ENCODE measurements around the gene NUP210.

The NUP210 gene

DNA sequence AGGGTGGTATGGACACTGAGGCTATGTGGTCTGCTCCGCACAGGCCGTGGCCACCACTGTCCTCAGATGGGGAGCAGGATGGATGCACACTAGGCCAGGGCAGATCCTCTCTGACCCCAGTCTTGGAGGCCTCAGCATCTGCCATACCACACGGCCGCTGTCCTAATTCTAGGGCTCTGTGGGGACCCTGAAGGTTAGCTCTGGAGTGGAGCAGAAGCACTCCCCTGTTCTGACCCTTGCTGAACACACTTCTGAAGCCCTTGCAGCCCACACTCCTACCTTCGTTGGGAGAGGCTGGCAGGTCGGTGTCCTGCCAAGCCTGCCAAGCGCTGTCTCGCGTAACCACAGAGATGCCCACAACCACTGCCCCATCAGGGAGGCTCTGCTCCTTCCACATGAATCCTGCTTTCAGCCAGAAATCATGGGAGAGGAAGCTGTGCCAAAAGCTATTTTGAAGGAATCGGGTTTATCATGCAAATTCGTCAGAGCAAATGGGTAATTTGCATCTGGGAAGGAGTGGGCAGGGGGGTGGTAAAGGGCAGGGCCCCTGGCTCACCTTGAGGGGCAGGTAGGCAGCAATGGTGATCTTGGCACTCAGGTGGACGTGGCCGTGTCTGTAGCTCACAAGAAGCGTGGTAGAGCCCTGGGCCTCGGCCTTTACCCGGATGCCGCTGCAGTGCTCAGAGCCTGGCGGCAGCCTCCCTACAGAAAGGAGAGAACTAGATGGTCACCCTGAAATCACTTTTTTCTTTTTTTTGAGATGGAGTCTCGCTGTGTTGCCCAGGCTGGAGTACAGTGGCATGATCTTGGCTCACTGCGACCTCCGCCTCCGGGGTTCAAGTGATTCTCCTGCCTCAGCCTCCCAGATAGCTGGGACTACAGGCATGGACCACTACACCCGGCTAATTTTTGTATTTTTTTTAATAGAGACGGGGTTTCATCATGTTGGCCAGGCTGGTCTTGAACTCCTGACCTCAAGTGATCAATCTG is 54.4 kb downstream of the NUP210 start:
- ATAC-seq = no peak
- DNase-seq = no peak
- no peak overlapping the region for H3K27ac Mint-ChIP-seq
- H3K4me1 Mint-ChIP-seq = peaks cover 2% of the 10 kb centered on the region
- peaks cover 52% of the 10 kb centered on the region for H3K36me3 Mint-ChIP-seq (ENCODE audit: low read depth)
- H3K4me3 Mint-ChIP-seq = no peak overlapping the region
- no peaks in the 10 kb centered on the region for H3K27me3 Mint-ChIP-seq
- no peaks in the 10 kb centered on the region for H3K9me3 Mint-ChIP-seq

DNA sequence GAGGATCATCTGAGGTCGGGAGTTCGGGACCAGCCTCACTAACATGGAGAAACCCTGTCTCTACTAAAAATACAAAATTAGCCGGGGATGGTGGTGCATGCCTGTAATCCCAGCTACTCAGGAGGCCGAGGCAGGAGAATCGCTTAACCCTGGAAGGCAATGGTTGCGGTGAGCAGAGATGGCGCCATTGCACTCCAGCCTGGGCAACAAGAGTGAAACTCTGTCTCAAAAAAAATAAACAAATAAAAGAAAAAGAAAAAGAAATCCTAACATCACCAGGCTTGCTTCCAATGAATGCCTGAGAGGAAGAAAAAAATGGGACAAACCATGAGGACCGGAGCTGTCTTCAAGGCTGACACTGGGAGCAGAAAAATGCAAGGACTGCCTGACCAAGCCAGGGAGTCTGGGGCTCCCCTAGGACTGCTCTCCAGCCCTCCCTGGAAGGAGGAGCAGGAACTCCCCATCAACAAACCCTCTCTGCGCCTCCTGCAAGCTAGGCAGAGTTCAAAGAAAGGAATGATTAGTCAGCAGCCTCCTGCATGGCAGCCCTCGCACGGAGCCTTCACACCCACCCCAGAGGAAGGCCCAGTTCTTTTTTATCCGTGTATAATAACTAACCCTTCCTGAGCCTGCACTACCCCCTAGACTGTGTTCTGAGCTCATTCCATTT is 55.4 kb downstream of the NUP210 start:
- Mint-ChIP-seq H3K4me3 (no peak overlapping the region), H3K27me3 (no peaks in the 10 kb centered on the region), H3K4me1 (peaks cover 2% of the 10 kb centered on the region), H3K27ac (no peak overlapping the region), H3K36me3 (ENCODE audit: low read depth) (peaks cover 48% of the 10 kb centered on the region), H3K9me3 (no peaks in the 10 kb centered on the region)
- no peak for ATAC-seq
- no peak for DNase-seq

DNA sequence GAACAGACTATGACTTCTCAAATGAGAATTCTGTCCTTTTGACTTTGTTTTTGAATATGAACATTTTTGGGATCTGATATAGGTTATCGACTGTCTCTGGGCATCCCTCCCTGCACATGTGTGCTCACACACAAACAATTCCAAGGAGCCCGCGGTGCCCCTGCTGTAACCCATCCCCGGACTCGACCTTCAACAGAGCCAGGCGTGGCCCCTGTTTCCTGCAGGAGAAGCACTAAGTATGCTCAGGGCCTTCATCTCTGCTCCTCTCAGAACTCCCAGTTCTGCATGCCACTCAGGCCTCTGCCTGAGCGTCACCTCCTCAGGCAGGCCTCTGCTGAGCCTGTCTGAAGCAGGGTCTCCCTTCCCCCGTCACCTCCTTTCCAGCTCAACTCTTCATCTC is 57.6 kb downstream of the NUP210 start:
- no peaks in the 10 kb centered on the region for H3K27me3 Mint-ChIP-seq
- DNase-seq (no peak), ATAC-seq (no peak)
- peaks cover 2% of the 10 kb centered on the region for H3K4me1 Mint-ChIP-seq
- peaks cover 49% of the 10 kb centered on the region for H3K36me3 Mint-ChIP-seq (ENCODE audit: low read depth)
- no peak overlapping the region for H3K4me3 Mint-ChIP-seq
- peak overlapping the region; percentile 20 for H3K27ac Mint-ChIP-seq
- no peaks in the 10 kb centered on the region for H3K9me3 Mint-ChIP-seq

DNA sequence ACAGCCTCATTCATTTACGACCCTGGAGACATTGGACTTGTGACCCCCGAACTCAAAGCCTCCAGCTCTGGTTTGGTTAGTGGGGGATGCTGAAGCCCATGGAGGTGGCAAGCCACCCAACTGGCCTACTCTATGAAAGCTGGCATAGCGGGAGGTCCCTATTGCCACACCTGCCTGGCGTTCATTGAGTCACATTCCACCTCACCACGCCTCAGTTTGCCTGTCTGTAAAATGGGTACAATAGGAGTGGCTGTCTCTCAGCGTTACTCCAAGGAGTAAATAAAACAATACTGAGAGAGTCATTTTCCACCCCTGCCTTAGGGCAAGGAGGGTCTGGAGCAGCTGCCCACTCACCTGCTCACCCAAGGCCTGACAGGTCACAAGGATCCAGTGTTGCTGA is 60.2 kb downstream of the NUP210 start:
- ATAC-seq (no peak), DNase-seq (no peak)
- no peak overlapping the region for H3K4me3 Mint-ChIP-seq
- H3K4me1 Mint-ChIP-seq = peaks cover 2% of the 10 kb centered on the region
- H3K27ac Mint-ChIP-seq = no peak overlapping the region
- H3K36me3 Mint-ChIP-seq (ENCODE audit: low read depth) = peaks cover 57% of the 10 kb centered on the region
- H3K27me3 Mint-ChIP-seq = no peaks in the 10 kb centered on the region
- no peaks in the 10 kb centered on the region for H3K9me3 Mint-ChIP-seq

DNA sequence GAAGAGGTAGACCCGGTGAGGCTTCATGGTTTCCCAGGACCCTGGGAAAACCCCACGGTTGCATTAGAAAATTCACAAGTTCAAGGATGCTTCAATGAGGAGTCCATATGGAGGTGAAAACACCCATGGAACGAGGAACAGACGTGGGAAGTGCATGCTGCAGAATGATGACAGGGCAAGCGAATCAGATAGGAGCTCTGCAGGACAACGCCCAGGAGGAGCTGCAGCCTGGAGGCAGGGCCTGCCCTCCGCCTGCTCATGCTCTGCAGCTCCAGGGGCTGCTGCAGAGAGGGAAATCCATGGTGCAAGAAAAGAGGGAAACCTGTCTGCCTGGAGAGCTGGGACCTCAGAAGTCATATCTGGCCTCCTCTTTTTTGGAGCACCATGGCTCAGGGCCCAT is 61.5 kb downstream of the NUP210 start:
- ATAC-seq = no peak
- Mint-ChIP-seq H3K9me3 (no peaks in the 10 kb centered on the region), H3K36me3 (ENCODE audit: low read depth) (peaks cover 58% of the 10 kb centered on the region), H3K4me3 (no peak overlapping the region), H3K4me1 (peaks cover 9% of the 10 kb centered on the region), H3K27me3 (no peaks in the 10 kb centered on the region), H3K27ac (no peak overlapping the region)
- DNase-seq = no peak

DNA sequence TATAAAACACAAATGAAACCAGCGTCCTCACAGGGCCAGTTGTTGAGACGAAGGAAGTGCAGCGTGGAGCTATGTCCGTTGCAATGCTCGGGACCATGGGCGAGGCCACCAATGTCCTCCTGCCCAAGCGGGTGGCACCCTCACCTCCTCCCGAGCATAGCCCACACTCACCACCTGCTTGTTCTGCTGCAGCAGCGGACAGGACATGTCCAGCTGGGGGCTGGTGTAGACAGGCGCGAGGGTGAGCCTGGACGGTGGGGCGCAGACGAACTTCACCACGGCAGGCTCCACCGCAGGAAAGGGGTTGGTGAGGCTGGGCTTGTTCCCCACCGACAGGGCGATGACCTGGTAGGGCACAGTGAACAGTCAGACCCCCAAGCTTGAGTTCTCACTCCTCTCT is 62.1 kb downstream of the NUP210 start:
- H3K4me1 Mint-ChIP-seq = peaks cover 15% of the 10 kb centered on the region
- no peaks in the 10 kb centered on the region for H3K9me3 Mint-ChIP-seq
- peaks cover 58% of the 10 kb centered on the region for H3K36me3 Mint-ChIP-seq (ENCODE audit: low read depth)
- no peak overlapping the region for H3K27ac Mint-ChIP-seq
- no peak overlapping the region for H3K4me3 Mint-ChIP-seq
- no peaks in the 10 kb centered on the region for H3K27me3 Mint-ChIP-seq
- DNase-seq (no peak), ATAC-seq (no peak)

DNA sequence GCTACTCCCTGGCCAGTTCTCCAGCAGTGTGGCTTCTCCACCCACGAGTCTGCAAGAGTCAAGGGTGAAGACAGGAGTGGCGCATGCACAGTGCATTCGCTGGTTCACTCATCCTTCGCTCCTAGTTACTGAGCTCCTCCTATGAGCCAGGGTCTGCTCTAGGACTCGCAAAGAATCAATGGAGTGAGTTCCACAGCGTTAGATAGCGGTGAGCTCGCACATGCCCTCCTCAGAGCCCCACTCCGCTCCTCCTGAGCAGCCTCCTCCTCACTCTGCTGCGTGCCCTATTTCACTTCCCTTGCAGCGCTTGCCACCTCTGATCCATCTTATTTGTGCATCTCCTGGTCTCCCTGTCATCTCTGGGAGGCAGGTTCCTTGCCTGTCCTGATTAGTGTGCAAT is 63.0 kb downstream of the NUP210 start:
- ATAC-seq (no peak), DNase-seq (no peak)
- Mint-ChIP-seq H3K9me3 (no peaks in the 10 kb centered on the region), H3K27ac (no peak overlapping the region), H3K4me3 (no peak overlapping the region), H3K36me3 (ENCODE audit: low read depth) (peaks cover 60% of the 10 kb centered on the region), H3K27me3 (no peaks in the 10 kb centered on the region), H3K4me1 (peaks cover 21% of the 10 kb centered on the region)

DNA sequence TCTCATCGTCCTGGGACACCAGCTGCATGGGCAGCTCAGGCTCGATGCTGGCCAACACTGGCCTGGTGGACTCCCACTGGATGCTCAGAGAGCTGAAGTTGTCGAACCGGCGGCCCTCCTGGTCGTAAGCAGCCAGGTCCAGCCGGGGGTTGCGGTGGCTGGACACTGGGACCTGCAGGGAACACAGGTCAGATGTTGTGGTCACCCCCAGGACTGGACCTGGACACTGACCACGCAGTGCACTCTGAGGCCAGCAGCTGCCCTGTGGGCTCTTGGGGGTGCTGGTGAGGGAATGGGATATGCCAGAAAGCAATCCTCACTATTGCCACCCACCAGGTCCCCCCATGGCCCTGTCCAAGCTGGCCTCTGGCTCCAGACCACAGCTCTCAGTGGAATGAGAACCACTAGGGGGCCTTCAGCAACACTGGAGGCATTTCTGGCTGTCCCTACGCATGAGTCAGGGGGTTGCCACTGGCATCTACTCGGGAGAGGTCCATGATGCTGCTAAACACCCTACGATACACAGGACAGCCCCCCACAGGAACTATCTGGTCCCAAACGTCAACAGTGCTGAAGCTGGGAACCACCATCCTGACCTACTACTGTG is 66.1 kb downstream of the NUP210 start:
- Mint-ChIP-seq H3K27me3 (no peaks in the 10 kb centered on the region), H3K4me1 (peaks cover 41% of the 10 kb centered on the region), H3K36me3 (ENCODE audit: low read depth) (peaks cover 68% of the 10 kb centered on the region), H3K4me3 (no peak overlapping the region), H3K27ac (peak overlapping the region; percentile 83), H3K9me3 (no peaks in the 10 kb centered on the region)
- ATAC-seq (no peak), DNase-seq (no peak)

DNA sequence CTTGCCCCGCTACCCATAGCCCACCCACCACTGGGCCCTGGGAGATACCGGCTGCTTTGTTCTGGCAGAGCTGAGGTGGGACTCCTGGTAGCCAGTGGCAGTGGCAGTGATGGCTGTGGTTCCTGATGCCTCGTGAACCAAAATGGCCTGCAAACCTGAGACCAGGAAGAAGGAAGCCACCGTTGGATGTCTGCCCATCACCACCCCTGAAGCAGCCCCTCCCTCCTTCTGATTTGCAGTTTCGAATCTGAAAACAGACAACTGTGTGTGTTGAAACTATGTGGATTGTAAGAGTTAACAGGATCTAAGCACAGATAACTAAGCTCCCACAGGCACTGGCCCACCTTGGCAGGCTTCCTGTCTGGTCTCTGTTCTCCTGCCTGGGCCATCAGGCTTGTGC is 66.6 kb downstream of the NUP210 start:
- no peaks in the 10 kb centered on the region for H3K9me3 Mint-ChIP-seq
- ATAC-seq (no peak), DNase-seq (no peak)
- H3K4me3 Mint-ChIP-seq = no peak overlapping the region
- peak overlapping the region; percentile 83 for H3K27ac Mint-ChIP-seq
- peaks cover 46% of the 10 kb centered on the region for H3K4me1 Mint-ChIP-seq
- no peaks in the 10 kb centered on the region for H3K27me3 Mint-ChIP-seq
- H3K36me3 Mint-ChIP-seq (ENCODE audit: low read depth) = peaks cover 72% of the 10 kb centered on the region

DNA sequence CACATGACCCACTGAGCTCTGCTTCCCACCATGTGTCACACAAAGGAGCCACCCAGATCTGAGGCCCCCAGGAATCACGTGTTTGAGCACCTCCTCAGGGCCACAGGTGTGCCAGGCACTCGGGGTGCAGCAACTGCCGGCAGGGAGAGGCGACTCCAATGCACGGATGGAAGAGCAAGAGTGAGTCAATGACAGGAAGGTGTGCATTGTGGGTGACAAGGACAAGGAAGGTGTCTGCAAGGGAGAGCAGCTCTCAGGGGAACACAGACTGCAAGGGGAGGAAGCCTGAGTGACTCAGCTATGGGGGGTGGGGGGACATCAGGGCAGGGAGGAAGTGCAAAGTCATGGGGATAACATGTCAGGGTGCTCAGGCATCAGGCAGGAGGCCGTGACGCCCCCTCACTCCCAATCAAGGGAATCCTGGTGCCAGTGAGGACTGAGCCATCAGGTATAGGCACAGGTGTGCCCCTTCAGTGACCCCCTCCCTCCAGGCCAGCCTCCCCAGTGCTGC is 67.4 kb downstream of the NUP210 start:
- DNase-seq = peak; percentile 29
- H3K27ac Mint-ChIP-seq = peak overlapping the region; percentile 83
- peaks cover 70% of the 10 kb centered on the region for H3K36me3 Mint-ChIP-seq (ENCODE audit: low read depth)
- peaks cover 53% of the 10 kb centered on the region for H3K4me1 Mint-ChIP-seq
- no peaks in the 10 kb centered on the region for H3K27me3 Mint-ChIP-seq
- peak; percentile 62 for ATAC-seq
- H3K9me3 Mint-ChIP-seq = no peaks in the 10 kb centered on the region
- no peak overlapping the region for H3K4me3 Mint-ChIP-seq

DNA sequence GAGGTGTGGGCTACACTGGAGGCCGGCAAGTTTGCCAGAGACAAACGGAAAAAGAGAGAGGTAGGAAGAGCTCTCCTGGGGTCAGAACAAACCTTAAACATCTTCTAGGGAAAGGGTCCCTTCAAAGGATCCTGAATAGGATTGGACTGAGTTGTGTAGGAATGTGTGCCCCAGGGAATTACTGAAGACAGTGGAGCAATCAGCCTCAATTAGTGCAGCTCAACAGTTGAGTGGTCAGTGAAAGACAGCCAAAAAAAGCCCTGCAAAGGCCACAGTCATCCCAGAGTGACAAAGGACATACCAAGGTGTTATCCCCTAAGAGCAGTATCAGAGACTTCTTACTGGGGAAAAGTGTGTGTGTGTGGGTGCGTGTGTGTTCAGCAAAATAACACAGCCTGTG is 70.3 kb downstream of the NUP210 start:
- DNase-seq = no peak
- no peaks in the 10 kb centered on the region for H3K9me3 Mint-ChIP-seq
- no peak overlapping the region for H3K4me3 Mint-ChIP-seq
- no peak for ATAC-seq
- H3K27me3 Mint-ChIP-seq = no peaks in the 10 kb centered on the region
- H3K27ac Mint-ChIP-seq = peak overlapping the region; percentile 37
- H3K4me1 Mint-ChIP-seq = peaks cover 73% of the 10 kb centered on the region
- peaks cover 61% of the 10 kb centered on the region for H3K36me3 Mint-ChIP-seq (ENCODE audit: low read depth)

DNA sequence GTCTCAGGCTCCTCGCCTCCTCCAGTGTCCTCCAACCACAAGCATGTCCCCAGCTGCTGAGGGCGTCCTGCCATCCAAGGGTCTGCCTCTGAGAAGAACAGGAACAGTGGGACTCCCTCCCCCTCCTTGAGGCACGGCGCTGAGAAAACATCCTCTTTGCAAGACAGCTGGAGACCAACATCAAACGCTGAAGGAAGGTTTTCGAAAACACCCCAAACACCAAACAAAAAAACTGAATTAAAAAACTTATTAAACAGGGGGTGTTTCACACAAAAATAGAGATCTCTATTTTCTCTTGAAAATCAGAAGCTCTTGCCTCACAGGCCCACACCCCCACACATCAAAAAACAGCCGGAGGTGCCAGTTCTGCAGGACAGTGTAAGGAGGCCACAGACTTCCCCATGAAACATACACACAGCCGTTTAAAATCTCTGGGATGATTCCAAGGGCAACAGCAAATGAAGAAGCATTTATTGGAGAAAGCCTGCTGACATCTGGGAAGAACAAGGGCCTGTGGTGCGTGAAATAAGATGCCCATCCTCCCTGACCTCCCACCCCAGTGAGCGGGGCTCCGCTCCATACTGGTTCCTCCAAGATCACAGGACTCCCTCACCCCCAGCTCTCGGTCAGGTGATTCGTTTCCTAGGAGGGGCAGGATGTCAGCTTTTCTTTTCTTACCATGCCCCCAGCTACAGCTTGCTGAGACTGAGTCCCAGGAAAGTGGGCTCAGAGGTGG is 71.3 kb downstream of the NUP210 start:
- Mint-ChIP-seq H3K27me3 (no peaks in the 10 kb centered on the region), H3K9me3 (no peaks in the 10 kb centered on the region), H3K27ac (peak overlapping the region; percentile 74), H3K36me3 (ENCODE audit: low read depth) (peaks cover 63% of the 10 kb centered on the region), H3K4me1 (peaks cover 75% of the 10 kb centered on the region), H3K4me3 (no peak overlapping the region)
- ATAC-seq = no peak
- no peak for DNase-seq

DNA sequence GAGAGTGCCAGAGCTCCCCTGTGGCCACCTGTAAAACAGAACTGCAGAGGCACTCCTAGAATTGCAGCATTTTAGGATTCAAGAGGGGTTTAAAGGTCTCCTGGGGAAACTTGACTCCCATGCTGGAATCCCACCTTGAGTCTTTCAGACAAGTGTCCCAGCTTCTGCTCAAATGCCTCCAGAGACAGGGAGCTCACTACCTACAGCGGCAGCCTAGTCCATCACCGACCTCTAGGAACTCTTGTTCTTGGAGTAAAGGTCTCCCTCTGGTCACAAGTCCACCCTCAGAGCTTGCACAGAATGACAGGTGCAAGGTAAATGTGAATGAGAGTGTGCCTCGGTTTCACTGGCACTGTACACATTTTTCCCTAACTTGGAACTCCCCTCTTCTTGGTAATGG is 72.0 kb downstream of the NUP210 start:
- peaks cover 70% of the 10 kb centered on the region for H3K4me1 Mint-ChIP-seq
- no peak for ATAC-seq
- no peaks in the 10 kb centered on the region for H3K27me3 Mint-ChIP-seq

DNA sequence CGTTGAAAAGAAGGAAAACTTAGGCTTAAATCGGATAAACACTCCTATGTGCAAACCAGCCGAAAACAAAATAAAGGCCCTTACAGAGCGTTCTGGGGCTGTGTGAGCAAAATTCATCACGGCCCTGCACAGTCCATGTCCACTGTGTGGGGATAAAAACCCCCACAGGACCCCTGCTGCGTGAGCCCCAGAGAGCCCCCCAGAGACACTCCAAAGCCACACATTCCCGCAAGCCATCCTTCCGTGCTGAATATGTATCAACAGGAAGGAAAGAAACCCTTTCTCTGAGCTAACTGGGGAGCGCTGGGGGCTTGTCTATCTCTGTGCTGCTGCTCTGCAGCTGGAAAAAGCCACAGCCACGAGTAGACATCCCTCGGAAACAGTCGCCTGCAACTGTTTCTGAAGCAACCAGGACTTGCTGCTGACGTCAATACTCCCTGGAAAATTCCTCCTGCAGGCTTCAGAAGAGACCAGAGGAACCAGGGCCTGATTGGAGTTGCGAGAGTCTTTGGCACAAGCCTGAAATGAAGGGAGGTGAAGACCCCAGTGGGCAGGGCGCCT is 72.7 kb downstream of the NUP210 start:
- peaks cover 59% of the 10 kb centered on the region for H3K36me3 Mint-ChIP-seq (ENCODE audit: low read depth)
- H3K4me1 Mint-ChIP-seq = peaks cover 64% of the 10 kb centered on the region
- H3K4me3 Mint-ChIP-seq = no peak overlapping the region
- H3K9me3 Mint-ChIP-seq = no peaks in the 10 kb centered on the region
- DNase-seq (no peak), ATAC-seq (no peak)
- H3K27ac Mint-ChIP-seq = peak overlapping the region; percentile 81
- H3K27me3 Mint-ChIP-seq = no peaks in the 10 kb centered on the region

More for the DNA sequence above, 72.0 kb downstream of the NUP210 start:
- peak overlapping the region; percentile 74 for H3K27ac Mint-ChIP-seq
- H3K4me3 Mint-ChIP-seq = no peak overlapping the region
- no peak for DNase-seq
- H3K36me3 Mint-ChIP-seq (ENCODE audit: low read depth) = peaks cover 58% of the 10 kb centered on the region
- H3K9me3 Mint-ChIP-seq = no peaks in the 10 kb centered on the region

All from activated naive CD8-positive, alpha-beta T cell treated with anti-CD3 and anti-CD28 coated beads, Interleukin-2, amount 50 U/mL, for 24 hours (primary cell).